ENCODE data around the gene SNU13. TPM values are rescaled to one million over a fixed set of nuclear protein-coding genes. Genes with fewer than 3 reads are reported as not detected.

SNU13 gene
- total RNA-seq, 1 donor: 56.1 TPM

- Histone ChIP-seq H3K27ac (ENCODE audit: low read depth, low read length) (peak overlapping the region; percentile 85), H3K27me3 (ENCODE audit: insufficient read depth, low read length) (no peaks in the 10 kb centered on the region), H3K9me3 (ENCODE audit: low read depth, low read length) (no peaks in the 10 kb centered on the region), H4K20me1 (ENCODE audit: insufficient read depth, low read length) (peaks cover 16% of the 10 kb centered on the region), H3K4me1 (ENCODE audit: insufficient read depth, low read length) (peaks cover 9% of the 10 kb centered on the region), H3K4me3 (ENCODE audit: insufficient read depth, low read length) (peak overlapping the region; percentile 79), H2AFZ (ENCODE audit: low read length) (peak overlapping the region; percentile 75), H3K4me2 (ENCODE audit: insufficient read depth, low read length) (peak overlapping the region; percentile 77), H3K79me2 (ENCODE audit: insufficient read depth, low read length) (peaks cover 93% of the 10 kb centered on the region), H3K36me3 (ENCODE audit: insufficient read depth, low read length) (peaks cover 27% of the 10 kb centered on the region)
- no peak for TF ChIP-seq CTCF (IDR thresholded peaks at IDR 0.05; ENCODE audit: extremely low read depth, low read depth, low read length)
- DNase-seq (ENCODE audit: insufficient read length, low spot score, missing footprints): no peak
These were observed 7.1 kb downstream of the SNU13 start for GRCh38 chr22:41681616-41682015.

- TF ChIP-seq CTCF (IDR thresholded peaks at IDR 0.05; ENCODE audit: extremely low read depth, low read depth, low read length): no peak
- Histone ChIP-seq H3K4me2 (ENCODE audit: insufficient read depth, low read length) (no peak overlapping the region), H3K4me3 (ENCODE audit: insufficient read depth, low read length) (no peak overlapping the region), H3K79me2 (ENCODE audit: insufficient read depth, low read length) (peaks cover 63% of the 10 kb centered on the region), H3K27ac (ENCODE audit: low read depth, low read length) (no peak overlapping the region), H3K27me3 (ENCODE audit: insufficient read depth, low read length) (no peaks in the 10 kb centered on the region), H2AFZ (ENCODE audit: low read length) (no peak overlapping the region), H4K20me1 (ENCODE audit: insufficient read depth, low read length) (peaks cover 17% of the 10 kb centered on the region), H3K9me3 (ENCODE audit: low read depth, low read length) (no peaks in the 10 kb centered on the region), H3K4me1 (ENCODE audit: insufficient read depth, low read length) (peaks cover 3% of the 10 kb centered on the region), H3K36me3 (ENCODE audit: insufficient read depth, low read length) (peaks cover 52% of the 10 kb centered on the region)
- DNase-seq (ENCODE audit: insufficient read length, low spot score, missing footprints): no peak
These were observed 12.5 kb downstream of the SNU13 start for GRCh38 chr22:41676134-41676533.

GRCh38 chr22:41674846-41675340 lies 13.8 kb downstream of the SNU13 start:
- Histone ChIP-seq H3K79me2 (ENCODE audit: insufficient read depth, low read length) (peaks cover 51% of the 10 kb centered on the region), H3K36me3 (ENCODE audit: insufficient read depth, low read length) (peaks cover 45% of the 10 kb centered on the region), H3K4me3 (ENCODE audit: insufficient read depth, low read length) (no peak overlapping the region)

More at GRCh38 chr22:41674846-41675340, 13.8 kb downstream of the SNU13 start:
- Histone ChIP-seq H2AFZ (ENCODE audit: low read length) (no peak overlapping the region), H3K9me3 (ENCODE audit: low read depth, low read length) (no peaks in the 10 kb centered on the region), H3K4me1 (ENCODE audit: insufficient read depth, low read length) (peaks cover 7% of the 10 kb centered on the region), H3K27me3 (ENCODE audit: insufficient read depth, low read length) (no peaks in the 10 kb centered on the region), H3K4me2 (ENCODE audit: insufficient read depth, low read length) (no peak overlapping the region), H3K27ac (ENCODE audit: low read depth, low read length) (no peak overlapping the region), H4K20me1 (ENCODE audit: insufficient read depth, low read length) (peaks cover 13% of the 10 kb centered on the region)
- DNase-seq (ENCODE audit: insufficient read length, low spot score, missing footprints): no peak
- TF ChIP-seq CTCF (IDR thresholded peaks at IDR 0.05; ENCODE audit: extremely low read depth, low read depth, low read length): no peak
